GM12878 (cell line): Measurements from ENCODE around the gene CDC42SE2. TPM values are rescaled to one million over a fixed set of nuclear protein-coding genes. Genes with fewer than 3 reads are reported as not detected.

Experiments
- ATAC-seq: fragments of 200-7000 bp; cut with Tn5 transposase; 3 replicates; pipeline ENCODE4 v1.9.1; 2020; ENCODE audit warnings: mild to moderate bottlenecking, moderate library complexity
- BruUV-seq: library from RNA; stranded (reverse); fragments of 400-500 nt; replicated peaks from 2 replicates; lab custom pipeline; 2021; lab: Mats Ljungman, UMichigan
- CTCF ChIA-PET: fragments of 300-600 bp; sonication (Branson Sonifier 250); formaldehyde crosslinking; extraction: SDS; loops from one replicate; lab custom pipeline; 2021; ENCODE audit warnings: inconsistent platforms; lab: Yijun Ruan, JAX
- POLR2A ChIA-PET: fragments of 350-600 bp; formaldehyde crosslinking; extraction: SDS; loops from one replicate; lab custom pipeline; 2021; ENCODE audit warnings: inconsistent platforms; lab: Charles Lee
- RAD21 ChIA-PET: fragments of 300-600 bp; sonication (Branson Sonifier 250); formaldehyde crosslinking; loops from one replicate; lab custom pipeline; 2023; ENCODE audit warnings: antibody characterized with exemption; ENCODE audit not compliant: unreplicated experiment; lab: Charles Lee
- SMC1A ChIA-PET: fragments of 300-600 bp; sonication (Branson Sonifier 250); formaldehyde crosslinking; loops from one replicate; lab custom pipeline; 2023; ENCODE audit not compliant: unreplicated experiment, uncharacterized antibody; lab: Charles Lee
- DNase-seq: peaks from one replicate; pipeline ENCODE4 v3.0.0-alpha.2; 2011; ENCODE audit warnings: low read depth, low spot score
- FAIRE-seq: peaks from 3 replicates; lab custom pipeline; 2011; peaks lifted over from hg19 to GRCh38; lab: Jason Lieb, UNC
- H2AFZ ChIP-seq: 2 replicates; pipeline ENCODE4 v1.6.0; 2011; ENCODE audit warnings: low read depth, low read length, control low read depth; ENCODE audit not compliant: control insufficient read depth
- H3K27ac ChIP-seq: 2 replicates; pipeline ENCODE4 v1.5.1; 2011; ENCODE audit warnings: control low read depth; ENCODE audit not compliant: control insufficient read depth, insufficient read depth
- H3K27me3 ChIP-seq, 2 experiments: replicated peaks in 1 of 2; 2 replicates each; pipeline versions ENCODE4 v1.6.0 to v1.6.1; 2011; ENCODE audit warnings: low read length in 1 of 2; ENCODE audit not compliant: control insufficient read depth in 2 of 2, insufficient read depth in 2 of 2
- H3K36me3 ChIP-seq, 2 experiments: 2 replicates each; pipeline ENCODE4 v1.5.1; 2011; ENCODE audit warnings: low read length in 1 of 2; ENCODE audit not compliant: control insufficient read depth in 2 of 2, insufficient read depth in 2 of 2
- H3K4me1 ChIP-seq: 2 replicates; pipeline ENCODE4 v1.6.1; 2011; ENCODE audit warnings: mild to moderate bottlenecking, low read length, moderate library complexity, mixed read lengths; ENCODE audit not compliant: control insufficient read depth, insufficient read depth
- H3K4me2 ChIP-seq: 2 replicates; pipeline ENCODE4 v1.6.0; 2011; ENCODE audit warnings: control low read depth; ENCODE audit not compliant: control insufficient read depth, insufficient read depth
- H3K4me3 ChIP-seq: fragments of 200-600 bp; sonication (generic); 2 replicates; pipeline ENCODE4 v1.5.1; 2016
- H3K79me2 ChIP-seq: 2 replicates; pipeline ENCODE4 v1.6.0; 2011; ENCODE audit warnings: low read length; ENCODE audit not compliant: control insufficient read depth, insufficient read depth
- H3K9ac ChIP-seq: 2 replicates; pipeline ENCODE4 v1.8.0; 2011; ENCODE audit warnings: low read length, control low read depth, mixed read lengths; ENCODE audit not compliant: control insufficient read depth, insufficient read depth
- H3K9me3 ChIP-seq: replicated peaks from 3 replicates; pipeline ENCODE4 v1.5.1; 2011; ENCODE audit warnings: mild to moderate bottlenecking, low read length; ENCODE audit not compliant: control insufficient read depth, insufficient read depth
- H4K20me1 ChIP-seq: 2 replicates; pipeline ENCODE4 v1.6.0; 2011; ENCODE audit not compliant: control insufficient read depth, insufficient read depth
- BCLAF1 ChIP-seq: fragments of 450-650 bp; IDR thresholded peaks from 2 replicates; pipeline ENCODE4 v1.6.1; 2017; ENCODE audit warnings: antibody characterized with exemption, mild to moderate bottlenecking, moderate library complexity
- BHLHE40 ChIP-seq, 2 experiments: fragments of 450-650 bp in 1 of 2; IDR thresholded peaks; 2 replicates each; pipeline ENCODE4 v1.6.1; 2011 to 2017; ENCODE audit warnings: low read depth in 2 of 2, borderline replicate concordance in 1 of 2, improper control_type of control experiment in 1 of 2, low read length in 1 of 2, mild to moderate bottlenecking in 1 of 2
- EGR1 ChIP-seq, 2 experiments: IDR thresholded peaks; 1 replicate in 1 of 2; 2 replicates in 1 of 2; pipeline ENCODE4 v1.6.1; 2011 to 2012; ENCODE audit warnings: low read depth in 2 of 2, low read length in 2 of 2, borderline replicate concordance in 1 of 2, mild to moderate bottlenecking in 1 of 2, moderate library complexity in 1 of 2
- ELK1 ChIP-seq: IDR thresholded peaks from 2 replicates; pipeline ENCODE4 v1.6.1; 2012; ENCODE audit warnings: low read depth, low read length, improper control_type of control experiment
- GABPA ChIP-seq: IDR thresholded peaks from 2 replicates; pipeline ENCODE4 v1.6.1; 2014; ENCODE audit warnings: antibody characterized with exemption, low read depth, mild to moderate bottlenecking, inconsistent platforms
- KAT2A ChIP-seq: conservative IDR thresholded peaks from 2 replicates; pipeline ENCODE4 v1.6.1; 2011; ENCODE audit warnings: low read depth, low read length; ENCODE audit not compliant: control insufficient read depth
- MEF2B ChIP-seq: fragments of 450-650 bp; IDR thresholded peaks from 2 replicates; pipeline ENCODE4 v1.6.1; 2018; ENCODE audit warnings: mild to moderate bottlenecking, moderate library complexity; ENCODE audit not compliant: partially characterized antibody, poor library complexity, severe bottlenecking
- NFYB ChIP-seq: IDR thresholded peaks from 2 replicates; pipeline ENCODE4 v1.6.1; 2011; ENCODE audit warnings: low read depth, mild to moderate bottlenecking, low read length, improper control_type of control experiment, moderate library complexity; ENCODE audit not compliant: insufficient read depth
- PML ChIP-seq: IDR thresholded peaks from 2 replicates; pipeline ENCODE4 v1.6.1; 2012; ENCODE audit warnings: low read length, inconsistent platforms
- RELA ChIP-seq: fragments of 450-650 bp; IDR thresholded peaks from 2 replicates; pipeline ENCODE4 v1.8.0; 2014; ENCODE audit warnings: borderline replicate concordance; ENCODE audit not compliant: partially characterized antibody
- REST ChIP-seq: IDR thresholded peaks from 2 replicates; pipeline ENCODE4 v1.6.1; 2012; ENCODE audit warnings: mild to moderate bottlenecking, low read depth, low read length
- STAT3 ChIP-seq: IDR thresholded peaks from 2 replicates; pipeline ENCODE4 v1.6.1; 2011; ENCODE audit warnings: low read depth, low read length, improper control_type of control experiment
- TCF7 ChIP-seq: IDR thresholded peaks from 2 replicates; pipeline ENCODE4 v1.6.1; 2014; ENCODE audit warnings: antibody characterized with exemption, borderline replicate concordance
- ZNF217 ChIP-seq: fragments of 450-650 bp; IDR thresholded peaks from 2 replicates; pipeline ENCODE4 v1.6.1; 2017; ENCODE audit warnings: antibody characterized with exemption, mild to moderate bottlenecking
- WGBS: methylation state at CpG from one replicate; pipeline ENCODE4 v1.1.6; 2016; ENCODE audit warnings: low lambda C conversion rate; ENCODE audit not compliant: insufficient replicate concordance, insufficient coverage; ENCODE audit errors: missing lambda C conversion rate; 5-methylcytosine and 5-hydroxymethylcytosine counted together
- in situ Hi-C: fragments of 300-500 bp; cut with MboI; formaldehyde crosslinking; loops from 9 replicates; pipeline ENCODE4 v1.14.3; 2018; ENCODE audit warnings: mixed read lengths
- intact Hi-C: fragments of 100-400 bp; cut with micrococcal nuclease; formaldehyde crosslinking; loops from one replicate; pipeline ENCODE4 v1.14.2; 2022; ENCODE audit not compliant: unreplicated experiment
- polyA plus RNA-seq, 11 experiments: library from polyadenylated mRNA; depleted of rRNA in 4 of 11; unstranded in 6 of 11; stranded (reverse) in 5 of 11; fragments of >200 nt; fragmentation: Nextera tagmentation in 4 of 11; fragmentation: Illumina TruSeq in 1 of 11; extraction: Ambion mirVana in 4 of 11; extraction: Trizol in 1 of 11; gene quantifications; 1 replicate in 1 of 11; 2 replicates in 10 of 11; pipeline versions ENCODE4 v1.2.1 to v1.2.3, GENCODE V29; 2011 to 2016; ENCODE audit warnings: inconsistent platforms in 2 of 11, missing spikeins in 2 of 11, low read depth in 1 of 11
- total RNA-seq, 4 experiments: library from RNA; depleted of rRNA in 3 of 4; stranded (reverse); fragments of >200 nt in 3 of 4; fragmentation: Illumina TruSeq in 1 of 4; extraction: Trizol in 1 of 4; gene quantifications; 2 replicates each; pipeline versions ENCODE4 v1.2.1 to v1.2.3, GENCODE V29; 2013 to 2021

CDC42SE2 gene
- total and polyA plus RNA-seq, 10 of the 15 experiments (the other 5 are each of a cell fraction or from before 2014, with no cell fraction given): 57.0 to 148 (median 80.3) TPM

GRCh38 chr5:131430794-131431193, 166.9 kb downstream of the CDC42SE2 start:
- ChIA-PET RAD21 (no interaction called here), POLR2A (no interaction called here), SMC1A (interaction anchor here (0.6 to 1.1 kb wide), 3 partner anchors 135 to 632 kb away, joined by 3 read pairs; no protein-coding TSS in a partner anchor), CTCF (interaction anchor here (2.0 kb wide), 1 partner anchor 577 kb away, joined by 8 read pairs; no protein-coding TSS in a partner anchor)
- intact Hi-C loops: no loop called here
- Histone ChIP-seq H3K4me2 (no peak overlapping the region), H3K36me3 (peaks cover 6 to 31% of the 10 kb centered on the region in 2 experiments), H3K79me2 (no peaks in the 10 kb centered on the region), H4K20me1 (no peaks in the 10 kb centered on the region), H2AFZ (no peak overlapping the region), H3K4me1 (no peaks in the 10 kb centered on the region), H3K27ac (no peak overlapping the region), H3K4me3 (no peak overlapping the region), H3K27me3 (no peaks in the 10 kb centered on the region), H3K9me3 (no peaks in the 10 kb centered on the region), H3K9ac (no peak overlapping the region)
- in situ Hi-C loops: no loop called here
- FAIRE-seq (no peak), DNase-seq (no peak), ATAC-seq (no peak)
- TF ChIP-seq MEF2B (no peak), BHLHE40 (IDR thresholded peaks at IDR 0.05; ENCODE audit: borderline replicate concordance in 1 of 2, low read depth in 2 of 2, low read length in 1 of 2) (no peak), PML (no peak), STAT3 (no peak), TCF7 (no peak), ELK1 (no peak), BCLAF1 (no peak), KAT2A (no peak), ZNF217 (no peak), EGR1 (IDR thresholded peaks at IDR 0.05; ENCODE audit: borderline replicate concordance in 1 of 2, low read depth in 2 of 2, low read length in 2 of 2) (no peak), REST (no peak), RELA (no peak), NFYB (no peak), GABPA (no peak)
- WGBS: 46% methylated on average over 1 of the region's 1 CpG
- no TSS peak for BruUV-seq
